Kidney (tissue), 14 donors: ENCODE data around the gene RYR3. TPM values are rescaled to one million over a fixed set of nuclear protein-coding genes. Genes with fewer than 3 reads are reported as not detected.

Experiments used
- DNase-seq, 5 donors: peaks; one replicate each; pipeline ENCODE4 v3.0.0-alpha.2; 2013 to 2020
- FAIRE-seq: peaks from 2 replicates; lab custom pipeline; 2012; peaks lifted over from hg19 to GRCh38; lab: Jason Lieb, UNC
- H3K27ac ChIP-seq, 2 donors: one replicate each; pipeline ENCODE4 v1.7.0; 2013; ENCODE audit warnings: low read depth in 2 of 2, low read length in 2 of 2, inconsistent platforms in 1 of 2
- H3K27me3 ChIP-seq: one replicate; pipeline ENCODE4 v1.7.1; 2013; ENCODE audit warnings: low read length, inconsistent platforms; ENCODE audit not compliant: control insufficient read depth, insufficient read depth
- H3K36me3 ChIP-seq, 3 donors: one replicate each; pipeline versions ENCODE4 v1.7.0 to v1.7.1; 2013; ENCODE audit warnings: low read length in 3 of 3, control low read depth in 1 of 3, inconsistent platforms in 1 of 3; ENCODE audit not compliant: insufficient read depth in 3 of 3, control insufficient read depth in 2 of 3
- H3K4me1 ChIP-seq, 3 donors: one replicate each; pipeline versions ENCODE4 v1.7.0 to v1.7.1; 2013; ENCODE audit warnings: low read length in 3 of 3, inconsistent platforms in 1 of 3, low read depth in 1 of 3; ENCODE audit not compliant: control insufficient read depth in 2 of 3, insufficient read depth in 2 of 3
- H3K4me3 ChIP-seq, 3 donors: one replicate each; pipeline versions ENCODE4 v1.7.0 to v1.8.1; 2013; ENCODE audit warnings: low read length in 3 of 3, control low read depth in 1 of 3, inconsistent platforms in 1 of 3
- H3K9ac ChIP-seq, 3 donors: one replicate each; pipeline versions ENCODE4 v1.7.0 to v1.7.1; 2013; ENCODE audit warnings: low read length in 3 of 3, control low read depth in 1 of 3, inconsistent platforms in 1 of 3
- H3K9me3 ChIP-seq, 3 donors: one replicate each; pipeline versions ENCODE4 v1.7.0 to v1.7.1; 2013; ENCODE audit warnings: low read length in 3 of 3, control low read depth in 1 of 3, inconsistent platforms in 1 of 3; ENCODE audit not compliant: control insufficient read depth in 2 of 3, insufficient read depth in 1 of 3
- CTCF ChIP-seq: IDR thresholded peaks from 3 replicates; pipeline ENCODE4 v1.5.1; 2012; ENCODE audit warnings: mild to moderate bottlenecking, moderate library complexity, borderline replicate concordance; ENCODE audit not compliant: insufficient read depth; ENCODE audit errors: extremely low read depth
- intact Hi-C: fragments of 100-400 bp; cut with DNase I; formaldehyde crosslinking; loops from one replicate; pipeline ENCODE4 v1.11.1; 2022
- polyA plus RNA-seq: library from polyadenylated mRNA; stranded (reverse); fragments of 350-450 nt; fragmentation: Illumina TruSeq; extraction: RNeasy Lipid Tissue Mini Kit (QIAGEN cat#74804); gene quantifications from one replicate; pipeline ENCODE4 v1.2.3, GENCODE V29; 2014; ENCODE audit warnings: low read depth, low replicate concordance; ENCODE audit not compliant: insufficient read depth
- total RNA-seq: library from RNA; stranded (reverse); fragmentation: NEBNext Ultra II Directional; extraction: Animal tissue kit (Norgen Biotek cat#: 25700); gene quantifications from one replicate; pipeline ENCODE4 v1.2.1, GENCODE V29; 2021
- donor health status: control.
- donor health status: control.
- donor health status: control.
- donor health status: control.
- donor health status: control.
- donor health status: DM: yes; HTN: yes; CAD: no.
- donor health status: Normal renal cell carcinoma (clear cell type).

RYR3 gene
- total and polyA plus RNA-seq, 2 donors from 2014 or later, result 0.90 to 10.5 TPM

- no peak for TF ChIP-seq CTCF
- intact Hi-C loops, result no loop called here
- no peaks in the 10 kb centered on the region for H3K36me3 ChIP-seq
- no peak overlapping the region for H3K9ac ChIP-seq
- no peaks in the 10 kb centered on the region for H3K9me3 ChIP-seq
- H3K4me3 ChIP-seq, result no peak overlapping the region
- no peaks in the 10 kb centered on the region for H3K4me1 ChIP-seq
- no peak overlapping the region for H3K27ac ChIP-seq
- no peaks in the 10 kb centered on the region for H3K27me3 ChIP-seq
- no peak for FAIRE-seq
- DNase-seq, result peak in 3 of 5 donors; percentile 59 to 78 (median 76)
These were observed 418.9 kb downstream of the RYR3 start for GRCh38 chr15:33729653-33730052.

GRCh38 chr15:33730815-33731214 is 420.0 kb downstream of the RYR3 start:
- intact Hi-C loops, result no loop called here
- FAIRE-seq, result no peak

GRCh38 chr15:33735143-33735542 is 424.4 kb downstream of the RYR3 start:
- intact Hi-C loops, result no loop called here
- no peak for FAIRE-seq
- no peak for TF ChIP-seq CTCF

More at GRCh38 chr15:33730815-33731214, 420.0 kb downstream of the RYR3 start:
- H3K4me1 ChIP-seq, result no peaks in the 10 kb centered on the region
- no peak for DNase-seq
- H3K27me3 ChIP-seq, result no peaks in the 10 kb centered on the region
- no peaks in the 10 kb centered on the region for H3K9me3 ChIP-seq
- no peak for TF ChIP-seq CTCF
- no peak overlapping the region for H3K4me3 ChIP-seq
- H3K9ac ChIP-seq, result no peak overlapping the region
- H3K27ac ChIP-seq, result no peak overlapping the region
- H3K36me3 ChIP-seq, result no peaks in the 10 kb centered on the region

More at GRCh38 chr15:33735143-33735542, 424.4 kb downstream of the RYR3 start:
- no peak overlapping the region for H3K27ac ChIP-seq
- no peaks in the 10 kb centered on the region for H3K36me3 ChIP-seq
- H3K9me3 ChIP-seq, result no peaks in the 10 kb centered on the region
- no peak overlapping the region for H3K9ac ChIP-seq
- no peak overlapping the region for H3K4me3 ChIP-seq
- H3K4me1 ChIP-seq, result peaks cover 0 to 3% (median 0%) of the 10 kb centered on the region in 3 donors
- DNase-seq, result no peak
- H3K27me3 ChIP-seq, result no peaks in the 10 kb centered on the region
